GM23338 (cell line): Measurements from ENCODE around the gene ADCY5.

Source experiments
- EZH2 ChIP-seq: fragments of 200-600 bp; sonication (generic); IDR thresholded peaks from one replicate; pipeline ENCODE4 v1.8.0; 2017; ENCODE audit warnings: antibody characterized with exemption, mild to moderate bottlenecking, low read depth; ENCODE audit not compliant: unreplicated experiment
- POLR2AphosphoS5 ChIP-seq: IDR thresholded peaks from 2 replicates; pipeline ENCODE4 v1.6.1; 2016; ENCODE audit warnings: antibody characterized with exemption, low read depth
- TF ChIP-seq, protein P1 (sequence below), 2 experiments: fragments of 200-600 bp in 1 of 2; sonication (generic) in 1 of 2; conservative IDR thresholded peaks; 2 replicates each; pipeline versions ENCODE4 v1.5.1 to v1.6.1; 2016 to 2017; ENCODE audit warnings: antibody characterized with exemption in 2 of 2, low read depth in 2 of 2, mild to moderate bottlenecking in 2 of 2, moderate library complexity in 1 of 2
- TF ChIP-seq, protein P2 (sequence below): fragments of 250-450 bp; sonication (Bioruptor Pico); IDR thresholded peaks from 2 replicates; pipeline ENCODE4 v1.5.0; 2020; ENCODE audit warnings: mild to moderate bottlenecking, moderate library complexity

DNA sequence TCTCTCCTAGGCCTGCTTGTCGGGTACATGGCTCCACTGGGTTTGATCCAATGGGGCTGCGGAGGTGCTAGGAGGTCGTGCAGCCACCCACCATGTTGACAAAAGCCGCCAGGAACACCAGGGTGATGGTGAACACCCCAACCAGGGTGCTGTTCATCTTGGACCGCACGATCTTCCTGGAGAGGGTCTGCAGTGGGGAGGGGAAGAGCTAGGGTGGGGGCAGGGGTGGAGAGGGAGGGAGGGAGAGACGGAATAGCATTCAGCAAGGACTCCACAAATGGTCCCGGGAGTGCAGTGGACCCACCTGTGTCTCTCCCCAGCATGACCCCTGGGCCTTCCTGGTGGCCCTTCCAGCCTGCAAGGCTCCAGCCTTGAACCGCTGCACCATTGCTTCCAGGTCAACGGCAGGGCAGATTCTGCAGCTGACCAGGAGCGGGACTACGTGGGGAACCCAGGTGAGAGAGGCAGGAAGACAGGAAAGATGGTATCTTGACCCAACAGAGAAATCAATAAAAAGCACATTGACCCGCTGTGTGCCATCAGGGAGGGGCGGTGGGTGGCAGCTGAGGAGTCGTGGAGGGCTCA lies 144.8 kb downstream of the ADCY5 start:
- no peak for TF ChIP-seq POLR2AphosphoS5
- TF ChIP-seq, protein P1, sequence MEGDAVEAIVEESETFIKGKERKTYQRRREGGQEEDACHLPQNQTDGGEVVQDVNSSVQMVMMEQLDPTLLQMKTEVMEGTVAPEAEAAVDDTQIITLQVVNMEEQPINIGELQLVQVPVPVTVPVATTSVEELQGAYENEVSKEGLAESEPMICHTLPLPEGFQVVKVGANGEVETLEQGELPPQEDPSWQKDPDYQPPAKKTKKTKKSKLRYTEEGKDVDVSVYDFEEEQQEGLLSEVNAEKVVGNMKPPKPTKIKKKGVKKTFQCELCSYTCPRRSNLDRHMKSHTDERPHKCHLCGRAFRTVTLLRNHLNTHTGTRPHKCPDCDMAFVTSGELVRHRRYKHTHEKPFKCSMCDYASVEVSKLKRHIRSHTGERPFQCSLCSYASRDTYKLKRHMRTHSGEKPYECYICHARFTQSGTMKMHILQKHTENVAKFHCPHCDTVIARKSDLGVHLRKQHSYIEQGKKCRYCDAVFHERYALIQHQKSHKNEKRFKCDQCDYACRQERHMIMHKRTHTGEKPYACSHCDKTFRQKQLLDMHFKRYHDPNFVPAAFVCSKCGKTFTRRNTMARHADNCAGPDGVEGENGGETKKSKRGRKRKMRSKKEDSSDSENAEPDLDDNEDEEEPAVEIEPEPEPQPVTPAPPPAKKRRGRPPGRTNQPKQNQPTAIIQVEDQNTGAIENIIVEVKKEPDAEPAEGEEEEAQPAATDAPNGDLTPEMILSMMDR (conservative IDR thresholded peaks at IDR 0.05; ENCODE audit: low read depth in 2 of 2), result no peak
- TF ChIP-seq, protein P2, sequence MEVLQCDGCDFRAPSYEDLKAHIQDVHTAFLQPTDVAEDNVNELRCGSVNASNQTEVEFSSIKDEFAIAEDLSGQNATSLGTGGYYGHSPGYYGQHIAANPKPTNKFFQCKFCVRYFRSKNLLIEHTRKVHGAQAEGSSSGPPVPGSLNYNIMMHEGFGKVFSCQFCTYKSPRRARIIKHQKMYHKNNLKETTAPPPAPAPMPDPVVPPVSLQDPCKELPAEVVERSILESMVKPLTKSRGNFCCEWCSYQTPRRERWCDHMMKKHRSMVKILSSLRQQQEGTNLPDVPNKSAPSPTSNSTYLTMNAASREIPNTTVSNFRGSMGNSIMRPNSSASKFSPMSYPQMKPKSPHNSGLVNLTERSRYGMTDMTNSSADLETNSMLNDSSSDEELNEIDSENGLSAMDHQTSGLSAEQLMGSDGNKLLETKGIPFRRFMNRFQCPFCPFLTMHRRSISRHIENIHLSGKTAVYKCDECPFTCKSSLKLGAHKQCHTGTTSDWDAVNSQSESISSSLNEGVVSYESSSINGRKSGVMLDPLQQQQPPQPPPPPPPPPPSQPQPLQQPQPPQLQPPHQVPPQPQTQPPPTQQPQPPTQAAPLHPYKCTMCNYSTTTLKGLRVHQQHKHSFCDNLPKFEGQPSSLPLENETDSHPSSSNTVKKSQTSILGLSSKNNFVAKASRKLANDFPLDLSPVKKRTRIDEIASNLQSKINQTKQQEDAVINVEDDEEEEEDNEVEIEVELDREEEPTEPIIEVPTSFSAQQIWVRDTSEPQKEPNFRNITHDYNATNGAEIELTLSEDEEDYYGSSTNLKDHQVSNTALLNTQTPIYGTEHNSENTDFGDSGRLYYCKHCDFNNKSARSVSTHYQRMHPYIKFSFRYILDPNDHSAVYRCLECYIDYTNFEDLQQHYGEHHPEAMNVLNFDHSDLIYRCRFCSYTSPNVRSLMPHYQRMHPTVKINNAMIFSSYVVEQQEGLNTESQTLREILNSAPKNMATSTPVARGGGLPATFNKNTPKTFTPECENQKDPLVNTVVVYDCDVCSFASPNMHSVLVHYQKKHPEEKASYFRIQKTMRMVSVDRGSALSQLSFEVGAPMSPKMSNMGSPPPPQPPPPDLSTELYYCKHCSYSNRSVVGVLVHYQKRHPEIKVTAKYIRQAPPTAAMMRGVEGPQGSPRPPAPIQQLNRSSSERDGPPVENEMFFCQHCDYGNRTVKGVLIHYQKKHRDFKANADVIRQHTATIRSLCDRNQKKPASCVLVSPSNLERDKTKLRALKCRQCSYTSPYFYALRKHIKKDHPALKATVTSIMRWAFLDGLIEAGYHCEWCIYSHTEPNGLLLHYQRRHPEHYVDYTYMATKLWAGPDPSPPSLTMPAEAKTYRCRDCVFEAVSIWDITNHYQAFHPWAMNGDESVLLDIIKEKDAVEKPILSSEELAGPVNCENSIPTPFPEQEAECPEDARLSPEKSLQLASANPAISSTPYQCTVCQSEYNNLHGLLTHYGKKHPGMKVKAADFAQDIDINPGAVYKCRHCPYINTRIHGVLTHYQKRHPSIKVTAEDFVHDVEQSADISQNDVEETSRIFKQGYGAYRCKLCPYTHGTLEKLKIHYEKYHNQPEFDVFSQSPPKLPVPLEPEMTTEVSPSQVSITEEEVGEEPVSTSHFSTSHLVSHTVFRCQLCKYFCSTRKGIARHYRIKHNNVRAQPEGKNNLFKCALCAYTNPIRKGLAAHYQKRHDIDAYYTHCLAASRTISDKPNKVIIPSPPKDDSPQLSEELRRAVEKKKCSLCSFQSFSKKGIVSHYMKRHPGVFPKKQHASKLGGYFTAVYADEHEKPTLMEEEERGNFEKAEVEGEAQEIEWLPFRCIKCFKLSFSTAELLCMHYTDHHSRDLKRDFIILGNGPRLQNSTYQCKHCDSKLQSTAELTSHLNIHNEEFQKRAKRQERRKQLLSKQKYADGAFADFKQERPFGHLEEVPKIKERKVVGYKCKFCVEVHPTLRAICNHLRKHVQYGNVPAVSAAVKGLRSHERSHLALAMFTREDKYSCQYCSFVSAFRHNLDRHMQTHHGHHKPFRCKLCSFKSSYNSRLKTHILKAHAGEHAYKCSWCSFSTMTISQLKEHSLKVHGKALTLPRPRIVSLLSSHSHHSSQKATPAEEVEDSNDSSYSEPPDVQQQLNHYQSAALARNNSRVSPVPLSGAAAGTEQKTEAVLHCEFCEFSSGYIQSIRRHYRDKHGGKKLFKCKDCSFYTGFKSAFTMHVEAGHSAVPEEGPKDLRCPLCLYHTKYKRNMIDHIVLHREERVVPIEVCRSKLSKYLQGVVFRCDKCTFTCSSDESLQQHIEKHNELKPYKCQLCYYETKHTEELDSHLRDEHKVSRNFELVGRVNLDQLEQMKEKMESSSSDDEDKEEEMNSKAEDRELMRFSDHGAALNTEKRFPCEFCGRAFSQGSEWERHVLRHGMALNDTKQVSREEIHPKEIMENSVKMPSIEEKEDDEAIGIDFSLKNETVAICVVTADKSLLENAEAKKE, result no peak
- no peak for TF ChIP-seq EZH2
